T-helper 2 cell treated with Interferon-gamma antibody and Interleukin-4, amounts not matched to agents 5 μg/mL and 100 μg/mL, for 36 hours (primary cell): ENCODE data around the gene ARSB.

Source experiments
- DNase-seq: peaks from one replicate; pipeline ENCODE4 v3.0.0; 2021; ENCODE audit warnings: low spot score
- H3K27ac Mint-ChIP-seq: one replicate; pipeline ENCODE4 v1.8.0; 2021; ENCODE audit warnings: mild to moderate bottlenecking, mixed read lengths
- H3K27me3 Mint-ChIP-seq: one replicate; pipeline ENCODE4 v1.8.0; 2021; ENCODE audit warnings: low read depth, mixed read lengths
- H3K36me3 Mint-ChIP-seq: one replicate; pipeline ENCODE4 v1.8.0; 2021; ENCODE audit warnings: low read depth, mixed read lengths
- H3K4me1 Mint-ChIP-seq: one replicate; pipeline ENCODE4 v1.8.0; 2021; ENCODE audit warnings: low read depth, mixed read lengths
- H3K4me3 Mint-ChIP-seq: one replicate; pipeline ENCODE4 v1.8.0; 2022; ENCODE audit warnings: mild to moderate bottlenecking, moderate library complexity, mixed read lengths
- H3K9me3 Mint-ChIP-seq: one replicate; pipeline ENCODE4 v1.8.0; 2021; ENCODE audit warnings: mixed read lengths

The ARSB gene

DNA sequence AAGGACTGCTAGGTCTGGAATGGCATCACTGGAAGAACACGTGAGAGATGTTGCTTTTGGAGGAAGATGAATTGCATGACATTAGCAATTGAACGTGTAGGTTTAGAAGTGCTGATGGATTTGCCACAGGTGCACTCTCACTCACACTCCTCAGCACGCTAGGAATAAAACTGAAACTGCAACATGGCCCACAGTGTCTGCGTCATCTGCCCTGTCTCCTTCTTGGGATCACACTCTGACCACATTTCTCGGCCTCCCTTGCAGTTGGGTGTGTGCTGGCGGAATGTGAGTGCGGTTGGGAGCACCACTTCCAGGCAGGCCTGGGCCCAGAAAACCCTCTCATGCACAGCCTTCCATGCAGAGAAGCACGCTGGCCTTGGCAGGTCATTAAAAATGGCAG is 183.7 kb downstream of the ARSB start:
- no peak overlapping the region for H3K4me3 Mint-ChIP-seq
- H3K36me3 Mint-ChIP-seq: peaks cover 4% of the 10 kb centered on the region
- no peak for DNase-seq
- no peak overlapping the region for H3K27ac Mint-ChIP-seq
- no peaks in the 10 kb centered on the region for H3K27me3 Mint-ChIP-seq
- peaks cover 7% of the 10 kb centered on the region for H3K9me3 Mint-ChIP-seq
- H3K4me1 Mint-ChIP-seq: peaks cover 2% of the 10 kb centered on the region

DNA sequence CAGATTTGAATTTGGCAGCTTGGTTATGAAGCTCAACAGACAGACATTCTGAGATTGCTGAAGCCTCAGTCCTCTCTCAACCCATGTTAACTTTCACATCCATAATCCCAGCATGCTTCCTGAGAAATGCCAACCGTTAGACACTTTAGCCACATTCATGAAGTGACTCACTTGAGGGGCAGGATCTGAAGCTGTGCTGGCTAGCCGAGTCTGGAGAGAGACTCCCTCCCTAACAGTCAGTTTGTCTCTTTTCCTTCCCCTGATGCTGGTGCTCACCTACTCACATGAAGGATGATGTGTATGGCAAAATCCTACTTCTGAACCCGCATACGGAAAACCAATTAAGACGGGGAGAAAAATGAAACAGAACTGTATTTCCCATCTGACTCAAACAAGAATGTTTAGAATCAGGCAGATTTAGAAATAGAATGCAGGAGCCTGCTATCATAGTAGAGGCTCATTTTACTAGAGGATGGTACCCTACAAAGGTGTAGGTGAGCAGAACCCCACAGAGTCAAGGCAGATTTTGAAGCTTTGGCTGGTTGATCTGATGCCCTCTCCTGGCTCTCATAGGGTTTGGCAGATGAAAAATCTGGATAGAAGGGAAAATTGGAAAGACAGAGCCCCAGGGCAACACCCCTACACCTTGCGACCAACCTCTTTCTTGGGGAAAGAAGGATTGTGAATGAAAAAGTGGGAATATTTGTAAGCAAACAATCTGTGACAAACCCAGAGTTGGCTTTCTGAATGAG is 185.7 kb downstream of the ARSB start:
- Mint-ChIP-seq H3K27ac (no peak overlapping the region), H3K36me3 (peaks cover 4% of the 10 kb centered on the region), H3K4me3 (no peak overlapping the region), H3K27me3 (no peaks in the 10 kb centered on the region), H3K9me3 (peaks cover 7% of the 10 kb centered on the region), H3K4me1 (peaks cover 11% of the 10 kb centered on the region)
- no peak for DNase-seq

DNA sequence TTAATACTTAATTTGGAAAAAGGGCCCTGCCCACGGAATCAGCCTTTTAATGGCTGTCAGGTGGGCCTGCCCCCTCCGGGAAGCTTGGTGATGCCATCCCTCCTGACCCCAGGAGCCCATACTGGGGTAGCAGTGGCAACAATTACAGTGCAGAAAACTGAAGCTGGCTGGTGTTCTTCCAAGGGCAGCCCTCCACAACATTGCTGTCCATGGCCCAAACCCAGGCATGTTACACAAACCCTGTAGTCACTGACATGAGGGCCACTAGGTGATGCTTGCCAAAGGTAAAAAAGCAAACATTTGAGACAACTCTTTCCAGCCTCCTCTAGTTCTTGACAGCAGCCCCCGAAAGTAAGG is 186.5 kb downstream of the ARSB start:
- no peak for DNase-seq
- H3K27me3 Mint-ChIP-seq: no peaks in the 10 kb centered on the region
- H3K9me3 Mint-ChIP-seq: peaks cover 7% of the 10 kb centered on the region
- no peak overlapping the region for H3K4me3 Mint-ChIP-seq
- H3K27ac Mint-ChIP-seq: no peak overlapping the region
- H3K36me3 Mint-ChIP-seq: peaks cover 4% of the 10 kb centered on the region
- H3K4me1 Mint-ChIP-seq: peaks cover 11% of the 10 kb centered on the region

DNA sequence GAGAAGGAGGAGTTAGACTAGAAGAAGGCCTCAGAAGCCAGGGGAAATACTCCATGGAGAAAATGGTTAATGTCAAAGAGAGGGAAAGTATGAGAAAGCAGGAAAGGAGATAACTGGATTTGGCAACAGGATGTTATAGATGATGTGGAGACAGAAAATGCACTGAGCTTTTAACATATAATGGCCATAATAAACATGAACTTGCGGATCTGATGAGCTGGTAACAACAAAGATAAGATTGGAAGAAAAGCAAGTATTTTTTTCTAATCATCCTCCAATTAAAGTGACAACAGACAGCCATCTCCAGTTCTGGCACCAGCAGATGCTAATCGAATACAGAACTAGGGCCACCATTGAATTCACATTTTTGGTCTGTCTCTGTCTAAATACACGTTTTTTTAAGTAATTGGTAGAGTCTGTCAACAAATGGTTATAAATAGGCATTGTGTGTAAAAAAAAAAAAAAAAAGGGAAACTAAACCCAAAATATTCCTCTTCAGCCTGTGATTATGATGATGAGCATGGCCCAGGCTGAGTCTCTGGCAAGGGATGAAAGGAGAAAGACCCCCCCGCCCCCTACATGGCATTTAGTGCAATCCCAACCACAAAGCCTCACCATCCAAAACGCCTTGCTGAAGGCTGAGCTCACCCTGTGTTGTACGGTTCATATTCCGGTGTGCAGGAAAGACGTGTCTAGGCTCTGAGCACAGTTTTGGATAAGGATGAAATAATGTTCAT is 187.0 kb downstream of the ARSB start:
- DNase-seq: no peak
- no peak overlapping the region for H3K4me3 Mint-ChIP-seq
- H3K4me1 Mint-ChIP-seq: peaks cover 11% of the 10 kb centered on the region
- no peak overlapping the region for H3K27ac Mint-ChIP-seq
- H3K9me3 Mint-ChIP-seq: peaks cover 7% of the 10 kb centered on the region
- H3K36me3 Mint-ChIP-seq: peaks cover 4% of the 10 kb centered on the region
- H3K27me3 Mint-ChIP-seq: no peaks in the 10 kb centered on the region

DNA sequence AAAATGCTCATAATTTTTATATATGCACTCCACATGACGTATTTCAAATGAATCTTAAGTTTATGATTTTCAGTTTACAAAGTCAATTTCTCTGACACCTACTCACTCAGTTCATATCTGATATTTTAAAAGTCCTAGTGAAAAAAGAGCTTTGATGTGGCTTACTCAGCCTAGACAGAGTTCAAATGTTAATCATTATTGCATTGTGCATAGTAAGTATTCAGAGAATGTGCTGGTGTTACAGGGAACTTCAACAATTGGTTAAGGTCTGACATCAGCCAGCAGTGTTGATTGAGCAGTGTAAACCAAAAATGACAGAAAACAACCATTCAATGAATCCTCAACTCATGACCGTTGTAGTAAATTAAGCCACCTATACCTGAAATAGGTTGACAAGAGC is 189.4 kb downstream of the ARSB start:
- DNase-seq: no peak
- peaks cover 3% of the 10 kb centered on the region for H3K36me3 Mint-ChIP-seq
- no peak overlapping the region for H3K4me3 Mint-ChIP-seq
- peaks cover 15% of the 10 kb centered on the region for H3K4me1 Mint-ChIP-seq
- no peak overlapping the region for H3K27ac Mint-ChIP-seq
- H3K27me3 Mint-ChIP-seq: no peaks in the 10 kb centered on the region
- peaks cover 2% of the 10 kb centered on the region for H3K9me3 Mint-ChIP-seq

DNA sequence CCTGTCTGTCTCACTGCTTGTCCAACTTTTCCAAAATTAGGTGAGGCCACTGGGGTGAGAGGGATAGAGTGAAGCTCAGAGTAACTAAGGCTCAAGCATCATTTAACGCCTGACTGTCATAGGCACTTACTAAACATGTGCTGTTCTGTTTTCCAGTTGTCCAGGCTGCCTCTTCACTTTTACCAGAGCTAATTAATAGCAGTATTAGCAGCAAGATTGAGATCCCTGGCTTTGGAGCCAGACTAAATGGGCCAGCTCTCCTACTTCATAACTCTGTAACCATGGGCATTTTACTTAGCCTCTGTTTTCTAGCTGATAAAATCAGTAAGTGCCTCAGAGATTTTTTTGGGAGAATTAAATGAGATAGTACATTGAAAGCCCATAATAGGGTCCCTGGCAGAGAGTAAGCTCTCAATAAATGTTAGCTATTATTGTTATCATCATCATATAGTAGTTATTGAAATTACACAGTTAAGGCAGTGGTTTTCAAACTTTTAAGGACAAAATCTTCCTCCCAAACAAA is 190.4 kb downstream of the ARSB start:
- Mint-ChIP-seq H3K27ac (no peak overlapping the region), H3K36me3 (no peaks in the 10 kb centered on the region), H3K4me3 (no peak overlapping the region), H3K27me3 (no peaks in the 10 kb centered on the region), H3K4me1 (peaks cover 17% of the 10 kb centered on the region), H3K9me3 (no peaks in the 10 kb centered on the region)
- no peak for DNase-seq

DNA sequence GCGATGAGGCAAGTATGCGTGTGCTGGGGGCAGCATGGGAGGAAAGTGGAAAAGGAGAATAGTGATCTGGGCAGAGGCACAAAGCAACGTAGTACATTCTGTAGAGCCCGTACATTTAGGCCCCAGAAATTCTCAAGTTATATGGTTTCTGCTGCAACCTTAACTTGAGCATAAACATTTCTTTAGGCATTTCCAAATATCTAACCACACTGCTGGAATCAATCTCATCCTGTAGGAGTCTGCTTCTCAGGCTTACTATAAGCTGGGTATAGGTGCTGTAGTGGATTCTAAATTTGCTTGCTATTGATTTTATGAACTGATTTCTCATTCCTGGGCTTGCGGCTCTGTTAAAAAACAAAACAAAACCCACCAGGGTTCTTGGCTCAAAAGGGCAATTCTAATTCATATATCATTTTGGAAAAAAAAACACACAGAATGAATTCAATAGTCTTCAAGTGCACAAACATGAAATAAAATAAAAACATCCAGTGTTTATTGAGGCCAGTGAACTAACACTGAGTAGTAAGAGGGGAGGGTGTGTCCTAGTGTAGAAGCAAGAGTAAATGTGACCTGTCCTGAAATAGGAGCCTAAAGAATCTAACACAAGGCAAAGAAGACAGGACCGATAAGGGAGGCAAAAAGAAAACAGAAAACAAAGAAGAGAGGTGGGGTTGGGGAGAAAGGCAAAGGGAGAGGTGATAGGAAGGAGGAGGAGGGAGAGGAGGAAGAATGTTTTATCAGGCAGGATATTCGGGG is 191.0 kb downstream of the ARSB start:
- H3K4me1 Mint-ChIP-seq: peaks cover 17% of the 10 kb centered on the region
- no peaks in the 10 kb centered on the region for H3K27me3 Mint-ChIP-seq
- no peak overlapping the region for H3K4me3 Mint-ChIP-seq
- no peak overlapping the region for H3K27ac Mint-ChIP-seq
- H3K9me3 Mint-ChIP-seq: no peaks in the 10 kb centered on the region
- DNase-seq: no peak
- H3K36me3 Mint-ChIP-seq: no peaks in the 10 kb centered on the region

DNA sequence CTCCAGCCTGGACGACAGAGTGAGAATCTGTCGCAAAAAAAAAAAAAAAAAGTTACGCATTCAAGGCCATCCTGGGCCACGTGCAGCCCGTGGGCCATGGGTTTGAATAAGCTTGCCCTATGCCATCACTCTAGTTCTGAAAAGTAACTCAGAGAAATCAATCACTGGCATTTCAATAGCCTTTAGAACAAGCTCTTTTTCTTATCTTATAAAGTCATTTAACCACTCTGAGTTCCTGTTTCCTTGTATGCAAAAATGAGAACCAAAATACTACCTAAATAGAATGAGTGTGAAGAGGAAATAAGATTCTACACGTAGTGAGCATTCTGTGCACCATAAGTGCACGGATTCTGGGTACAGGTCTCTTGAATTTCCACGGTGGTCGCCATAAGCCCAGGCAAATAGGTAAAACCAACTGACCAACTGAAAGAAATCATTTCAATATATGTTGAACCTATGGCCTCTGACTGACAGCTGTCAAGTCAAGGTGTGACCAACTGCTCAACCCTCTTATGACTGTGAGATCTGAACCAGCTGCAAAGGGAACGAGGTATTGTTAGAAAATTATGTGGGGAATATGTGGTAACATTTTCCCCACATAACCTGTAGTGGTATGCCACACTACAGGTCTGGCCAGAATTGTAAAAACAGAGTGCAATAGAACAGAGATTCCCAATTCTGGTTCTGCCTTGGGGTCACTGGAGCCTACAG is 192.6 kb downstream of the ARSB start:
- no peak for DNase-seq
- no peak overlapping the region for H3K27ac Mint-ChIP-seq
- H3K4me3 Mint-ChIP-seq: no peak overlapping the region
- no peaks in the 10 kb centered on the region for H3K9me3 Mint-ChIP-seq
- no peaks in the 10 kb centered on the region for H3K27me3 Mint-ChIP-seq
- H3K4me1 Mint-ChIP-seq: peaks cover 17% of the 10 kb centered on the region
- no peaks in the 10 kb centered on the region for H3K36me3 Mint-ChIP-seq

DNA sequence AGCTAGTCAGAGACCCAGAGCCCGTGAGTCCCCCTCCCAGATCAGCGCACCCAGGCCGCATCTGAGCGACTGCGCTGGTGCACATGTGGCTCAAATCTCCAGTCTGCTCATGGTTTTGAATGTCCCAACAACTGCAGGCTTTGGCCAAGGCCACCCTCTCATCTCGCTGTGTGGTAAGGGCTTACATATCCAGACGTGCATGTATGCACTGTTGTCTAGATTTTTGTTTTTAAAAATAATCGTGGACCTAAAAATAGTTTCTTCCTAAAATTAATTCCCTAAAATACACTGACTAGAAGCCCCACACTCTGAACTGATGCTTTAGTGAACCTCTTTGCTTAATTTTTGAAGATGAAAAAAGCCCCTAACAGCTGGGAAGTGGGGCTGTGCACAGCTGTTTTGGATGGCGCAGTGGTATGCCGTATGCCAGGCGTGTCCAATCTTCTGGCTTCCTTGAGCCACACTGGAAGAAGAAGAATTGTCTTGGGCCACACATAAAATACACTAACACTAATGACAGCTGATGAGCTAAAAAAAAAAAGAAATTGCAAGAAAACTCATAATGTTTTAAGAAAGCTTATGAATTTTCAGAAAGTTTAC is 193.5 kb downstream of the ARSB start:
- Mint-ChIP-seq H3K9me3 (no peaks in the 10 kb centered on the region), H3K27me3 (no peaks in the 10 kb centered on the region), H3K4me1 (peaks cover 15% of the 10 kb centered on the region), H3K4me3 (no peak overlapping the region), H3K36me3 (no peaks in the 10 kb centered on the region), H3K27ac (no peak overlapping the region)
- DNase-seq: no peak

DNA sequence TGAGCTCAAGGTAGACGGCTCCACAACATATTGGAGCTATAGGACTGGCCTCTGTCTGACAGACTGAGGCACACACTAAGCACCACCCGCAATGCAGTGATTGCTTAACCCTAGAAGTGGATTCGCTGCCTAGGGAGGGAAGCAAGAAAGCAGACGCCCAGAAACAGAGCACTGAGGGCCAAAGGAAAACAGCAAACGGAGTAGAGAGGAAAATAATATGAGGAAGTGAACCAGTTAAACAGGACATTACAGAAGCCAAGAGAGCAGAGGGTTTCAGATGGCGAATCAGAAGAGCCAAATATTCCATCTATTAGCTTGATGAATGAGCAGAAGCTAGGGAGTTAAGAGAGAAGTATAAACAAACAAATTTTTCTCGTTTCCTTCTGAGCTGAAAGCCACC is 197.3 kb downstream of the ARSB start:
- H3K27ac Mint-ChIP-seq: no peak overlapping the region

DNA sequence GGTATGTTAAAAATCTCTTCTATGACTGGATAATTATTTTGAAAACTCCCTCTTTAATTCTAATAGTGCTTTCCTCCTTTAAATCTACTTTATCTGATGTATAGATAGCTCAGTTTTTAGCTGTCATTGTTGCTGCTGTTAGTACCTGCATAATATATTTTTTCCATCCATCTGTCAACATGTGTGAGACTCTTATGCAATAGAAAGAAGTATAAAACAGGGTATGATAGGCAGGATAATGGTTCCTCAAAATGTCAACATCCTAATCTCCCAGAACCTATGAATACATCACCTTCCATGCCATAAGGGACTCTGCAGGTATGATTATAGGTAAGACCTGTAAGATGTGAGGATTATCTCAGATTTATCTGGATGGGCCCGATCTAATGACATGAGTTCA is 199.7 kb downstream of the ARSB start:
- Mint-ChIP-seq H3K27me3 (no peaks in the 10 kb centered on the region), H3K4me1 (no peaks in the 10 kb centered on the region), H3K4me3 (no peak overlapping the region), H3K9me3 (no peaks in the 10 kb centered on the region), H3K36me3 (no peaks in the 10 kb centered on the region), H3K27ac (no peak overlapping the region)
- DNase-seq: no peak

More for the DNA sequence above, 197.3 kb downstream of the ARSB start:
- Mint-ChIP-seq H3K4me3 (no peak overlapping the region), H3K36me3 (no peaks in the 10 kb centered on the region), H3K27me3 (no peaks in the 10 kb centered on the region), H3K4me1 (peaks cover 6% of the 10 kb centered on the region), H3K9me3 (no peaks in the 10 kb centered on the region)
- DNase-seq: no peak

DNA sequence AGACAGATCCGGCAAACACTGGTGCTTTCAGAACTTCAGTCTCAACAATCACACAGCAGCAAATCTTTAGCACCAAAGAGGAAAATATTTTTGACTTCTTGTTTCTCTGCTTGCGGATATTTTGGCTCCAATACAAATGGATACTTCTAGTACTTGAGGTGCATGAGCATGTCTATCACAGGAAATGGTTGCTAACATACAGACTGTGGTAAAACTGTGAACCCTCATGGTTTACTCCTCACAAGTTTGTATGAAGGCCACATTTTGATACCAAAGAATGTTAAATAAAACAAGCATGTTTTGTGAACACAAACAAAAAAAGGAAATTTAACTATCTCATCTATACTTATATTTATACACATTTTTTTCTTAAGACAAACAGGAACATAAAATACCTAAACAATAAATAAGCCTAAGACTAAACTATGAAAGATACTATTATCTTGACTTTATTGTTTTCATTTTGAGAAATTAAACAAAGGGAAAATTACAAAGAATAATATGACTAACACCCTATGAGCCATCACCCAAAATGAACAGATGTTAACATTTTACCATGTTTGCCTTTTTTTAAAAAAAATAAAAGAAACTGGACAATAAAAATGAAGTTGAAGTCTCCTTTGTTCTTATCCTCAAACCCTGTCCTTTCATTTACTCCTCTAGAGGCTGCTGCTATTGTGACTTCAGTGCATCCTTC is 201.5 kb downstream of the ARSB start:
- Mint-ChIP-seq H3K4me3 (no peak overlapping the region), H3K4me1 (no peaks in the 10 kb centered on the region), H3K27me3 (no peaks in the 10 kb centered on the region), H3K27ac (no peak overlapping the region), H3K9me3 (no peaks in the 10 kb centered on the region), H3K36me3 (no peaks in the 10 kb centered on the region)
- DNase-seq: no peak

DNA sequence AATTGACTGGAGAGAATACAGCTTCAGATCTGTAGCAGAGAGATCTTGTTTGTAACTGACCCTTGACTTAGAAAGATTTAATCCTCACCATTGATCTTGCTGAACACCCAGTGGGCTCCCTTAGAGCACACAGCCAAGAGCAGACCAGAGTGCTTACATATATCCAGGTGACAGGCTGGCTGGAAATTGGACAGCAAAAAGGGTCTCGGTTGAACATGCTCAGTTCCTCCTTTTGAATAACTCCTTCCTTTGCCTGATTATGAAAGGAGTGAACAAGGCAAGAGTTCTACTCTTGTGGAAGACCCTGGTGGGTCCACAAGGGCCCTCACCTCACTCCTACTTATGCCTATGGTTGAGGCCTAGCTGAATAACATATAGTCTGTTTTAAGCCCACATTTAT is 202.4 kb downstream of the ARSB start:
- H3K36me3 Mint-ChIP-seq: no peaks in the 10 kb centered on the region

More for the DNA sequence above, 202.4 kb downstream of the ARSB start:
- no peak overlapping the region for H3K4me3 Mint-ChIP-seq
- DNase-seq: no peak
- H3K27ac Mint-ChIP-seq: no peak overlapping the region
- H3K4me1 Mint-ChIP-seq: no peaks in the 10 kb centered on the region
- H3K27me3 Mint-ChIP-seq: no peaks in the 10 kb centered on the region
- H3K9me3 Mint-ChIP-seq: no peaks in the 10 kb centered on the region
